ENCODE data around the gene MAL.

- TF ChIP-seq CTCF (IDR thresholded peaks at IDR 0.05) (no peak), POLR2A (IDR thresholded peaks at IDR 0.05) (no peak)
These were observed 49.3 kb downstream of the MAL start for GRCh38 chr2:95074663-95075439.

Data from esophagus squamous epithelium (tissue), 4 donors.